GM12878 (cell line): ENCODE measurements around the gene DUT.

Source experiments
- LARP7 ChIP-seq: fragments of 450-650 bp; IDR thresholded peaks from 2 replicates; pipeline ENCODE4 v1.6.1; 2017; ENCODE audit warnings: mild to moderate bottlenecking
- MTA3 ChIP-seq: IDR thresholded peaks from 2 replicates; pipeline ENCODE4 v1.6.1; 2012; ENCODE audit warnings: low read length, inconsistent platforms, borderline replicate concordance
- SIN3A ChIP-seq: IDR thresholded peaks from 2 replicates; pipeline ENCODE4 v1.6.1; 2012; ENCODE audit warnings: low read depth, low read length, improper control_type of control experiment
- TF ChIP-seq, protein P1 (sequence below), 3 experiments: IDR thresholded peaks in 2 of 3; conservative IDR thresholded peaks in 1 of 3; 2 replicates each; pipeline ENCODE4 v1.5.1; 2011; ENCODE audit warnings: low read depth in 3 of 3, low read length in 3 of 3, mild to moderate bottlenecking in 3 of 3, control low read depth in 2 of 3, moderate library complexity in 2 of 3, inconsistent platforms in 1 of 3, mixed read lengths in 1 of 3; ENCODE audit not compliant: control insufficient read depth in 2 of 3, insufficient read depth in 1 of 3; ENCODE audit errors: extremely low read depth in 1 of 3

DNA sequence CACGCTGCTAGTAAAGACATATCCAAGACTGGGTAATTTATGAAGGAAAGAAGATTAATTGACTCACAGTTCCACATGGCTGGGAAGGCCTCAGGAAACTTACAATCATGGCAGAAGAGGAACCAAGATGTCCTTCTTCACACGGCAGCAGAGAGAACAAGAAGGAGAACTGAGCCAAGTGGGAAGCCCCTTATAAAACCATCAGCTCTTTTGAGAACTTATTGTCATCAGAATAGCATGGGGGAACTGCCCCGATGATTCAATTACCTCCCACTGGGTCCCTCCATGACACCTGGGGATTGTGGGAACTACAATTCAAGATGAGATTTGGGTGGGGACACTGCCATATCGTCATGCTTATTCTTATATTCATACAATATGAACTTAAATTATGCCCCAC lies 49.0 kb downstream of the DUT start:
- no peak for TF ChIP-seq MTA3
- no peak for TF ChIP-seq LARP7
- TF ChIP-seq SIN3A = no peak
- TF ChIP-seq, protein P1, sequence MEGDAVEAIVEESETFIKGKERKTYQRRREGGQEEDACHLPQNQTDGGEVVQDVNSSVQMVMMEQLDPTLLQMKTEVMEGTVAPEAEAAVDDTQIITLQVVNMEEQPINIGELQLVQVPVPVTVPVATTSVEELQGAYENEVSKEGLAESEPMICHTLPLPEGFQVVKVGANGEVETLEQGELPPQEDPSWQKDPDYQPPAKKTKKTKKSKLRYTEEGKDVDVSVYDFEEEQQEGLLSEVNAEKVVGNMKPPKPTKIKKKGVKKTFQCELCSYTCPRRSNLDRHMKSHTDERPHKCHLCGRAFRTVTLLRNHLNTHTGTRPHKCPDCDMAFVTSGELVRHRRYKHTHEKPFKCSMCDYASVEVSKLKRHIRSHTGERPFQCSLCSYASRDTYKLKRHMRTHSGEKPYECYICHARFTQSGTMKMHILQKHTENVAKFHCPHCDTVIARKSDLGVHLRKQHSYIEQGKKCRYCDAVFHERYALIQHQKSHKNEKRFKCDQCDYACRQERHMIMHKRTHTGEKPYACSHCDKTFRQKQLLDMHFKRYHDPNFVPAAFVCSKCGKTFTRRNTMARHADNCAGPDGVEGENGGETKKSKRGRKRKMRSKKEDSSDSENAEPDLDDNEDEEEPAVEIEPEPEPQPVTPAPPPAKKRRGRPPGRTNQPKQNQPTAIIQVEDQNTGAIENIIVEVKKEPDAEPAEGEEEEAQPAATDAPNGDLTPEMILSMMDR (IDR thresholded peaks at IDR 0.05 in 2 of 3, conservative IDR thresholded peaks at IDR 0.05 in 1 of 3; ENCODE audit: control insufficient read depth in 2 of 3, extremely low read depth in 1 of 3, insufficient read depth in 1 of 3, low read depth in 3 of 3, low read length in 3 of 3) = no peak
